ENCODE data around the gene DLG5. TPM values are rescaled to one million over a fixed set of nuclear protein-coding genes. Genes with fewer than 3 reads are reported as not detected.

Gene DLG5
- polyA plus RNA-seq, 3 donors, result 0.14 to 0.77 TPM; not detected in 1

DNA sequence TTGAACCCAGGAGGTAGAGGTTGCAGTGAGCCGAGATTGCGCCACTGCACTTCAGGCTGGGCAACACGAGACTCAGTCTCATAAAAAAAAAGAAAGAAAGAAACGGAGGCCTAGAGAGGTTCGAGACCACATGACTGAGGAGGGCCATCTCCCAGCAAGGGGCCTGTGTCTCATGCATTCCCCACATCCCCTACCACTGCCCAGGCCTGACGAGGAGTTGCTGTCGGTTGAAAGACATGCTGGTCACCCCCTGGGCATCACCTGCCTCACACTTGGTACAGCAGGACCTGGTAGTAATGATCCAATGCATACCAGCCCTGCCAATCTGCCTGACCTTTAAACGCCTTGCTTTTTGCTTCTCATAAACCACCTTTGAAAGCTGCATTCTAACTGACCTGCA lies 85.9 kb downstream of the DLG5 start:
- H3K27me3 ChIP-seq (ENCODE audit: control insufficient read depth in 2 of 2, insufficient read depth in 2 of 2, low read length in 2 of 2), result no peaks in the 10 kb centered on the region
- TF ChIP-seq, protein P1, sequence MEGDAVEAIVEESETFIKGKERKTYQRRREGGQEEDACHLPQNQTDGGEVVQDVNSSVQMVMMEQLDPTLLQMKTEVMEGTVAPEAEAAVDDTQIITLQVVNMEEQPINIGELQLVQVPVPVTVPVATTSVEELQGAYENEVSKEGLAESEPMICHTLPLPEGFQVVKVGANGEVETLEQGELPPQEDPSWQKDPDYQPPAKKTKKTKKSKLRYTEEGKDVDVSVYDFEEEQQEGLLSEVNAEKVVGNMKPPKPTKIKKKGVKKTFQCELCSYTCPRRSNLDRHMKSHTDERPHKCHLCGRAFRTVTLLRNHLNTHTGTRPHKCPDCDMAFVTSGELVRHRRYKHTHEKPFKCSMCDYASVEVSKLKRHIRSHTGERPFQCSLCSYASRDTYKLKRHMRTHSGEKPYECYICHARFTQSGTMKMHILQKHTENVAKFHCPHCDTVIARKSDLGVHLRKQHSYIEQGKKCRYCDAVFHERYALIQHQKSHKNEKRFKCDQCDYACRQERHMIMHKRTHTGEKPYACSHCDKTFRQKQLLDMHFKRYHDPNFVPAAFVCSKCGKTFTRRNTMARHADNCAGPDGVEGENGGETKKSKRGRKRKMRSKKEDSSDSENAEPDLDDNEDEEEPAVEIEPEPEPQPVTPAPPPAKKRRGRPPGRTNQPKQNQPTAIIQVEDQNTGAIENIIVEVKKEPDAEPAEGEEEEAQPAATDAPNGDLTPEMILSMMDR (IDR thresholded peaks at IDR 0.05), result no peak
- no peaks in the 10 kb centered on the region for H4K20me1 ChIP-seq (ENCODE audit: insufficient read depth, low read length)
- H3K79me2 ChIP-seq (ENCODE audit: insufficient read depth, low read length), result no peaks in the 10 kb centered on the region
- H3K9me3 ChIP-seq (replicated peaks in 1 of 2; ENCODE audit: control insufficient read depth in 1 of 2, insufficient read depth in 1 of 2, low read length in 2 of 2), result no peaks in the 10 kb centered on the region
- no peak for DNase-seq
- peaks cover 0 to 4% (median 0%) of the 10 kb centered on the region in 3 donors for H3K27me3 Mint-ChIP-seq (ENCODE audit: low read depth in 3 of 3)
- no peak overlapping the region for H3K4me3 Mint-ChIP-seq
- no peaks in the 10 kb centered on the region for H3K9me3 Mint-ChIP-seq
- H2AFZ ChIP-seq (ENCODE audit: insufficient read depth, low read depth, low read length, poor library complexity, severe bottlenecking), result no peak overlapping the region
- no peak overlapping the region for H3K27ac ChIP-seq (ENCODE audit: low read depth in 1 of 2, low read length in 2 of 2)
- intact Hi-C loops (cut with micrococcal nuclease), result no loop called here
- no peaks in the 10 kb centered on the region for H3K36me3 ChIP-seq (replicated peaks in 1 of 2; ENCODE audit: control insufficient read depth in 1 of 2, insufficient read depth in 2 of 2, low read length in 2 of 2)
- H3K4me1 Mint-ChIP-seq, result peaks cover 11% of the 10 kb centered on the region
- no peaks in the 10 kb centered on the region for H3K36me3 Mint-ChIP-seq
- H3K4me2 ChIP-seq (replicated peaks; ENCODE audit: extremely low read depth, low read length, poor library complexity, severe bottlenecking), result no peak overlapping the region
- no peak overlapping the region for H3K27ac Mint-ChIP-seq
- no peak overlapping the region for H3K4me3 ChIP-seq (replicated peaks in 1 of 3; ENCODE audit: low read depth in 2 of 3, low read length in 3 of 3)
- no peak overlapping the region for H3K9ac ChIP-seq (ENCODE audit: insufficient read depth, low read length, poor library complexity, severe bottlenecking)
- H3K4me1 ChIP-seq (ENCODE audit: control insufficient read depth in 1 of 2, insufficient read depth in 2 of 2, low read length in 2 of 2), result peaks cover 5 to 12% of the 10 kb centered on the region in 2 donors
- WGBS (ENCODE audit: insufficient coverage), result 81% methylated on average over 5 of the region's 8 CpGs

DNA sequence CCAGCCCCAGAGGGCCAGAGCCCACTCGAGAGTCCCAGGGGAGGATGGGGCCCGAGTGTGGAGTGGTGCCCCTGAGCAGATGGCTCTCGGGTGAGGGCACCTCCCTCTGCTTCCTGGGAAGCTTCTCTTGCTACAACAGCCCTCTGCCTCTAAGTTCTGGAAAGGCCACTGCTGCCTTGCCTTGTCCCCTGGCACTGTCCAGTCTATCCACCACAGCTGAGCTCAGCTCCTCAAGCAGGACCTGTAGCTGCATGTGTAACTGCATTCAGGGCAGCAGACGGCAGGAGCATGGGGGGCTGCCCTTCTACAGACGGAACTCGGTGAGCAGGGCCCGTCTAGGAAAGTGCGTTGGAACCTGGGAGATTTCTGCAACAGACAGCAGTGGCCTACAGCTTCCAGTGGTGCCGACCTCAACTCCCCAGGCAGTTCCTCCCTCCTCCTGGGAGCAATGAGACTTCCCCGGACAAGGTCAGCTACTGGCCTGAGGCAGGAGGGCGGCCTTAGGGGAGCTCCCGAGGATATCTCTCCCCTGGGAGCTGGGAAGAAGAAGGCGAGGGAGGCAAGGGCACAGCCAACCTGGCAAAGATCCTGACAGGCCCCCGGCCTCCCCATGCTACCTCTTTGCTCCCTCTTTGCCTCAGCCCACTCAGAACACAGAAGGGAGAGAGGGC lies 88.5 kb downstream of the DLG5 start:
- Histone ChIP-seq H3K27me3 (ENCODE audit: control insufficient read depth in 2 of 2, insufficient read depth in 2 of 2, low read length in 2 of 2) (no peaks in the 10 kb centered on the region), H3K4me2 (replicated peaks; ENCODE audit: extremely low read depth, low read length, poor library complexity, severe bottlenecking) (no peak overlapping the region), H2AFZ (ENCODE audit: insufficient read depth, low read depth, low read length, poor library complexity, severe bottlenecking) (no peak overlapping the region), H3K4me1 (ENCODE audit: control insufficient read depth in 1 of 2, insufficient read depth in 2 of 2, low read length in 2 of 2) (peaks cover 5 to 13% of the 10 kb centered on the region in 2 donors), H3K79me2 (ENCODE audit: insufficient read depth, low read length) (no peaks in the 10 kb centered on the region), H3K4me3 (replicated peaks in 1 of 3; ENCODE audit: low read depth in 2 of 3, low read length in 3 of 3) (no peak overlapping the region), H4K20me1 (ENCODE audit: insufficient read depth, low read length) (no peaks in the 10 kb centered on the region), H3K9ac (ENCODE audit: insufficient read depth, low read length, poor library complexity, severe bottlenecking) (no peak overlapping the region), H3K9me3 (replicated peaks in 1 of 2; ENCODE audit: control insufficient read depth in 1 of 2, insufficient read depth in 1 of 2, low read length in 2 of 2) (no peaks in the 10 kb centered on the region), H3K36me3 (replicated peaks in 1 of 2; ENCODE audit: control insufficient read depth in 1 of 2, insufficient read depth in 2 of 2, low read length in 2 of 2) (no peaks in the 10 kb centered on the region), H3K27ac (ENCODE audit: low read depth in 1 of 2, low read length in 2 of 2) (peak overlapping the region in 1 of 2 donors; percentile 22)
- TF ChIP-seq, protein P1 (IDR thresholded peaks at IDR 0.05), result no peak
- Mint-ChIP-seq H3K27ac (peak overlapping the region in 3 of 7 donors; percentile 4 to 40 (median 35)), H3K27me3 (ENCODE audit: low read depth in 3 of 3) (peaks cover 0 to 3% (median 0%) of the 10 kb centered on the region in 3 donors), H3K9me3 (no peaks in the 10 kb centered on the region), H3K4me3 (no peak overlapping the region), H3K36me3 (no peaks in the 10 kb centered on the region), H3K4me1 (peaks cover 8% of the 10 kb centered on the region)
- no peak for DNase-seq
- intact Hi-C loops (cut with micrococcal nuclease), result no loop called here
- 96% methylated on average over 8 of the region's 14 CpGs for WGBS (ENCODE audit: insufficient coverage)

Data from CD14-positive monocyte (primary cell).